BE2C (cell line): ENCODE data around the gene PPP2R5A.
"Not testable (repeated sequence)": the region's sequence is repeated elsewhere in the genome, so short reads cannot be mapped to it uniquely, and the experiment has no call there.

Source experiments
- DNase-seq: peaks from one replicate; pipeline ENCODE4 v3.0.0-alpha.2; 2020
- H3K27me3 ChIP-seq: fragments of 250-450 bp; sonication (Bioruptor Pico); 2 replicates; pipeline ENCODE4 v1.5.1; 2020; ENCODE audit warnings: mild to moderate bottlenecking
- H3K36me3 ChIP-seq: fragments of 250-450 bp; sonication (Bioruptor Pico); 2 replicates; pipeline ENCODE4 v1.5.1; 2020; ENCODE audit warnings: mild to moderate bottlenecking
- H3K4me1 ChIP-seq: fragments of 250-450 bp; sonication (Bioruptor Pico); 2 replicates; pipeline ENCODE4 v1.5.1; 2020
- H3K4me3 ChIP-seq: 2 replicates; pipeline ENCODE4 v1.5.1; 2011; ENCODE audit warnings: low read depth, low read length
- H3K9me3 ChIP-seq: fragments of 250-450 bp; sonication (Bioruptor Pico); 2 replicates; pipeline ENCODE4 v1.5.1; 2020
- TF ChIP-seq, protein P1 (sequence below): IDR thresholded peaks from 2 replicates; pipeline ENCODE4 v1.5.1; 2012; ENCODE audit warnings: mild to moderate bottlenecking, low read depth, low read length

PPP2R5A gene

DNA sequence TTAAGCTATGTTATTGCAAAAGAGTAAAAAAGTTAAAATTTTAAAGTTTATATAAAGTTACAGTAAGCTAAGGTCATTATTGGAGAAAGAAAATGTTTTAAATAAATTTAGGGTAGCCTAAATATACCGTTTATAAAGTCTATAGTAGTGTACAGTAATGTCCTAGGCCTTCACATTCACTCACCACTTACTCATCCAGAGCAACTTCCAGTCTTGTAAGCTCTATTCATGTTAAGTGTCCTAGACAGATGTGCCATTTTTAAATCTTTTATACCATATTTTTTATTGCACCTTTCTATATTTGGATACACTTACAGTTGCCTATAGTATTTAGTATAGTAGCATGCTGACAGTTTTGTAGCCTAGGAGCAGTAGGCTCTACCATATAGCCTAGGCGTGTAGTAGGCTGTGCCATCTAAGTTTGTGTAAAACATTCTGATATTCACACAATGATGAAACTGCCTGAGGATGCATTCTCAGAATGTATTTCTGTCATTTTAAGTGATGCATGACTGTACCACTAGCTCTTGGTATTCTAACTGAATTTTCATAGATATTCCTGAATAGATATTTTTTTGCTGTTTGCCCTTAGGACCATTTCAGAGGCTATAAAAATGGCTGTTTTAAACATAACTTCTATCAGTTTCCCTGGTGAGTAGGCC is 26.8 kb downstream of the PPP2R5A start:
- Histone ChIP-seq H3K36me3 (no peaks in the 10 kb centered on the region), H3K9me3 (no peaks in the 10 kb centered on the region), H3K4me3 (no peak overlapping the region), H3K27me3 (no peaks in the 10 kb centered on the region), H3K4me1 (no peaks in the 10 kb centered on the region)
- TF ChIP-seq, protein P1, sequence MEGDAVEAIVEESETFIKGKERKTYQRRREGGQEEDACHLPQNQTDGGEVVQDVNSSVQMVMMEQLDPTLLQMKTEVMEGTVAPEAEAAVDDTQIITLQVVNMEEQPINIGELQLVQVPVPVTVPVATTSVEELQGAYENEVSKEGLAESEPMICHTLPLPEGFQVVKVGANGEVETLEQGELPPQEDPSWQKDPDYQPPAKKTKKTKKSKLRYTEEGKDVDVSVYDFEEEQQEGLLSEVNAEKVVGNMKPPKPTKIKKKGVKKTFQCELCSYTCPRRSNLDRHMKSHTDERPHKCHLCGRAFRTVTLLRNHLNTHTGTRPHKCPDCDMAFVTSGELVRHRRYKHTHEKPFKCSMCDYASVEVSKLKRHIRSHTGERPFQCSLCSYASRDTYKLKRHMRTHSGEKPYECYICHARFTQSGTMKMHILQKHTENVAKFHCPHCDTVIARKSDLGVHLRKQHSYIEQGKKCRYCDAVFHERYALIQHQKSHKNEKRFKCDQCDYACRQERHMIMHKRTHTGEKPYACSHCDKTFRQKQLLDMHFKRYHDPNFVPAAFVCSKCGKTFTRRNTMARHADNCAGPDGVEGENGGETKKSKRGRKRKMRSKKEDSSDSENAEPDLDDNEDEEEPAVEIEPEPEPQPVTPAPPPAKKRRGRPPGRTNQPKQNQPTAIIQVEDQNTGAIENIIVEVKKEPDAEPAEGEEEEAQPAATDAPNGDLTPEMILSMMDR = no peak
- DNase-seq = no peak

DNA sequence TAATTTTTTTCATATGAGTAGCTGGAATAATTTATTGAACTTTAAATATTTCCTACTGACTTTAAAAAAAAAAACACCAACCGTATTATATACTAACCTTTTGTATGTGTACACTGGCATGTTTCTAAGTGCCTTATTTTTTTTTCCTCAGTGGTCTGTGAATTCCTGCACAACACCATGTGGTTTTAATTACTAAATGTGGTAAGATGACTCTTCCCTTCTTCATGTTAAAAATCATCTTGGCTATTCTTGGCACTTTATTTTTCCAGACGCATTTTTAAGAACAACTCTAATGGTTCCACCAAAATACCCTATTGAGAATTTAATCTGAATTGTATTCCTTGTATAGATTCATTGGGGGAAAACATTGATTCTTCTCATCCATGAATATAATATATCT is 28.4 kb downstream of the PPP2R5A start:
- no peak for DNase-seq
- no peaks in the 10 kb centered on the region for H3K4me1 ChIP-seq
- TF ChIP-seq, protein P1 = no peak
- no peaks in the 10 kb centered on the region for H3K27me3 ChIP-seq
- H3K9me3 ChIP-seq = no peaks in the 10 kb centered on the region
- H3K4me3 ChIP-seq = no peak overlapping the region
- H3K36me3 ChIP-seq = no peaks in the 10 kb centered on the region

DNA sequence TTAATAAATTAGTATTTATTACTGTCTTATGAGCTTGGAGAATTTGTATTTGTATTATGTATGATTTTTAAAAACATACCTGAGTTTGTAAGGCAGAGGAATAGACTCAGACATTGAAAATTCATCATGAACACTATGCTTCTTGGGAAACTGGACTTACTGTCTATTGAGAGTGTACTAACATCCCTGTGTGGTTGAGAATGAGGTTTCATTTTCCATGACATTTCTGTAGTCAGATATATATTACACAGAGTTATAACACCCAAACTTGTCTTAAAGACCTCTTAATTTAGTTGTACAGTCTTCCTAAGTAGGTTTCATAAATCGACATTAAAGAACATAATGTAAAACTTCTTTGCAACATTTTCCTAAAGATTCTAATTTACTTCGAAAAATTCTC is 30.0 kb downstream of the PPP2R5A start:
- H3K9me3 ChIP-seq = no peaks in the 10 kb centered on the region
- DNase-seq = no peak
- TF ChIP-seq, protein P1 = no peak

DNA sequence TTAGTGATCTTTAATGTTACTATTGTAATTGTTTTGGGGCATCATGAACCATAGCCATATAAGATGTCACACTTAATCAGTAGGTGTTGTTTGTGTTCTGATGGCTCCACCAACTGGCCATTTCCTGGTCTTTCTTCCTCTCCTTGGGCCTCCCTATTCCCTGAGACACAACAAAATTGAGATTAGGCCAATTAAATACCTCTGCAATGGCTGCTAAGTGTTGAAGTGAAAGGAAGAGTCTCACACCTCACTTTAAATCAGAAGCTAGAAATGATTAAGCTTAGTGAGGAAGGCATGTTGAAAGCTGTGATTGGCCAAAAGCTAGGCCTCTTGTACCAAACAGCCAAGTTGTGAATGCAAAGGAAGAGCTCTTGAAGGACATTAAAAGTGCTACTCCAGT is 30.7 kb downstream of the PPP2R5A start:
- Histone ChIP-seq H3K4me3 (no peak overlapping the region), H3K4me1 (no peaks in the 10 kb centered on the region)

More for the DNA sequence above, 30.0 kb downstream of the PPP2R5A start:
- Histone ChIP-seq H3K4me1 (no peaks in the 10 kb centered on the region), H3K4me3 (no peak overlapping the region), H3K36me3 (no peaks in the 10 kb centered on the region), H3K27me3 (no peaks in the 10 kb centered on the region)

DNA sequence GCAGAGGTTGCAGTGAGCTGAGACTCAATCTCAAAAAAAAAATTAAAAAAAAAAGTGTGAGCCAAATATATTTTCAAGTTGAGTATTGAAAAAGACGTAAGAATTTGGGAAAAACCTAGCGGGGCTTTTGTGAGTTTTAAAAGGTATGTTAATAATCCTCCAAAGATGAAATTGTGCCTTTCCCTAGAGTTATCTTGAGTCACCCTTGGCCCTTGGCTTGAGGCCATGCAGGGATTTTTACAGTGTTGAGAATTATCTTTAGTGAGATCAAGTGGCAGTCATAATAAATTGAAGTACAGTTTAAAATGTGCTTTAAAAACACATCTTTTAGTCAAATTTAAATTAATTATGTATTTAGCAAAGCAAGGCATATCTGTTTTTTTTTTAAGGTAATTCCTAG is 32.7 kb downstream of the PPP2R5A start:
- no peaks in the 10 kb centered on the region for H3K9me3 ChIP-seq
- H3K4me3 ChIP-seq = no peak overlapping the region
- DNase-seq = no peak
- H3K36me3 ChIP-seq = no peaks in the 10 kb centered on the region
- no peaks in the 10 kb centered on the region for H3K4me1 ChIP-seq
- TF ChIP-seq, protein P1 = no peak
- H3K27me3 ChIP-seq = no peaks in the 10 kb centered on the region

More for the DNA sequence above, 30.7 kb downstream of the PPP2R5A start:
- no peaks in the 10 kb centered on the region for H3K27me3 ChIP-seq
- H3K9me3 ChIP-seq = no peaks in the 10 kb centered on the region
- no peak for DNase-seq
- H3K36me3 ChIP-seq = no peaks in the 10 kb centered on the region
- TF ChIP-seq, protein P1 = peak; percentile 33

DNA sequence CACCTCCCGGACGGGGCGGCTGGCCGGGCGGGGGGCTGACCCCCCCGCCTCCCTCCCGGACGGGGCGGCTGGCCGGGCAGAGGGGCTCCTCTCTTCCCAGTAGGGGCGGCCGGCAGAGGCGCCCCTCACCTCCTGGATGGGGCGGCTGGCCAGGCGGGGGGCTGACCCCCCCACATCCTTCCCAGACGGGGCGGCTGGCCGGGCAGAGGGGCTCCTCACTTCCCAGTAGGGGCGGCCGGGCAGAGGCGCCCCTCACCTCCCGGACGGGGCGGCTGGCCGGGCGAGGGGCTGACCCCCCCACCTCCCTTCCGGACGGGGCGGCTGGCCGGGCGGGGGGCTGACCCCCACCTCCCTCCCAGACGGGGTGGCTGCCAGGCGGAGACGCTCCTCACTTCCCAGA is 35.8 kb downstream of the PPP2R5A start:
- H3K4me1 ChIP-seq, DNase-seq, H3K36me3 ChIP-seq, H3K9me3 ChIP-seq, H3K27me3 ChIP-seq, H3K4me3 ChIP-seq: not testable (repeated sequence)
